Effector CD4-positive, alpha-beta T cell (primary cell): ENCODE measurements around the gene NXPE4. TPM values are rescaled to one million over a fixed set of nuclear protein-coding genes. Genes with fewer than 3 reads are reported as not detected.
"Not testable (repeated sequence)": the region's sequence is repeated elsewhere in the genome, so short reads cannot be mapped to it uniquely, and the experiment has no call there.

Experiments
- DNase-seq: peaks from one replicate; pipeline ENCODE4 v3.0.0-alpha.2; 2020
- total RNA-seq: gene quantifications from one replicate; lab custom pipeline; 2026; lab: John Stamatoyannopoulos, UW

NXPE4 gene
- total RNA-seq, result not detected

DNA sequence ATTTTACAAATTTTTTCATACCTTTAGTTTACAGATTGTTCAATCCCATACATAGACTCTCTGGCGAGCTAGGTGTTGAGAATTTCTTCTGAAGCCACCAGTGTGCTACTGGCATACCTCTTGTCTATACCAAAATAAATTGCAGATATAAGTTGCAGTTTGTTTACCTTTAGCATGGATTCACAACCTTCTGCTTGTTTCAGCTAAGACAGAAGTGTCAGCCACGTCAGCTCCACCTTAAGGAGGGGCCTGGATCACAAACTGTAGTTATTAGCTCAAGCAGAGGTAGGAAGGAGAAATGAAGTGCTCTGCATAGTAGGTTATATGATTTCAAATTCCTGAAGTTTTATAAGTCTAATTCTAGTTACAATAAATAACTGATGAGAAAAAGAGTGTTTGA lies at the start of gene NXPE4:
Gene NXPE4 (minus strand): TSS at position 216 of the 400 bp plus-strand sequence. CDS start 1,027 bp downstream, outside the sequence.
- DNase-seq, result no peak

DNA sequence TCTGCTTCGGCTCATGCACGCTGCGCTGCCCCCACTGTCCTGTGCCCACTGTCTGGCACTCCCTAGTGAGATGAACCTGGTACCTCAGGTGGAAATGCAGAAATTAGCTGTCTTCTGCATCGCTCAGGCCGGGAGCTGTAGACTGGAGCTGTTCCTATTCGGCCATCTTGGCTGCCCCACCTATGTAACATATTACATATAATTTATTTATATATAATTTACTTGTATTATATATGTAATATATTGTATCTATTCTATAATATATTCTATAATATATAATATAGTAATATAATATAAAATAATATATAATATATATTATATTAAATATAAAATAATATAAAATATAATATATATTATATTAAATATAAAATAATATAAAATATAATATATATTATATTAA lies 43.9 kb upstream of the NXPE4 start:
- DNase-seq, result not testable (repeated sequence)

DNA sequence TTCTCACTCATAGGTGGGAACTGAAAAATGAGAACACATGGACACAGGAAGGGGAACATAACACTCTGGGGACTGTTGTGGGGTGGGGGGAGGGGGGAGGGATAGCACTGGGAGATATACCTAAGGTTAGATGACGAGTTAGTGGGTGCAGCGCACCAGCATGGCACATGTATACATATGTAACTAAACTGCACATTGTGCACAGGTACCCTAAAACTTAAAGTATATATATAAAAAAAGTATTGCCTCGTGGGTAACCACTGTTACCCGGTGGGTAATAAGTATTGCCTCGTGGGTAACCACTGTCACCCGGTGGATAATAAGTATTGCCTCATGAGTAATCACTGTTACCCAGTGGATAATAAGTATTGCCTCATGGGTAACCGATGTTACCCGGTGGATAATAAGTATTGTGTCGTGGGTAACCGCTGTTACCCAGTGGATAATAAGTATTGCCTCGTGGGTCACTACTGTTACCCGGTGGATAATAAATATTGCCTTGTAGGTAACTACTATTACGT lies 35.9 kb upstream of the NXPE4 start:
- DNase-seq, result not testable (repeated sequence)

DNA sequence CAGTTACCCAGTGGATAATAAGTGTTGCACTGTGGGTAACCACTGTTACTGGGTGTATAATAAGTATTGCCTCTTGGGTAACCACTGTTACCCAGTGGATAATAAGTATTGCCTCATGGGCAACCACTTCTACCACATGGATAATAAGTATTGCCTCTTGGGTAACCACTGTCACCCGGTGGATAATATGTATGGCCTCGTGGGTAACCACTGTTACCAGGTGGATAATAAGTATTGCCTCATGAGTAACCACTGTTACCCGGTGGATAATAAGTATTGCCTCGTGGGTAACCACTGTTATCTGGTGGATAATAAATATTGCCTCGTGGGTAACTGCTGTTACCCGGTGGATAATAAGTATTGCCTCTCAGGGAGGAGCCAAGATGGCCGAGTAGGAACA lies 29.7 kb upstream of the NXPE4 start:
- no peak for DNase-seq

DNA sequence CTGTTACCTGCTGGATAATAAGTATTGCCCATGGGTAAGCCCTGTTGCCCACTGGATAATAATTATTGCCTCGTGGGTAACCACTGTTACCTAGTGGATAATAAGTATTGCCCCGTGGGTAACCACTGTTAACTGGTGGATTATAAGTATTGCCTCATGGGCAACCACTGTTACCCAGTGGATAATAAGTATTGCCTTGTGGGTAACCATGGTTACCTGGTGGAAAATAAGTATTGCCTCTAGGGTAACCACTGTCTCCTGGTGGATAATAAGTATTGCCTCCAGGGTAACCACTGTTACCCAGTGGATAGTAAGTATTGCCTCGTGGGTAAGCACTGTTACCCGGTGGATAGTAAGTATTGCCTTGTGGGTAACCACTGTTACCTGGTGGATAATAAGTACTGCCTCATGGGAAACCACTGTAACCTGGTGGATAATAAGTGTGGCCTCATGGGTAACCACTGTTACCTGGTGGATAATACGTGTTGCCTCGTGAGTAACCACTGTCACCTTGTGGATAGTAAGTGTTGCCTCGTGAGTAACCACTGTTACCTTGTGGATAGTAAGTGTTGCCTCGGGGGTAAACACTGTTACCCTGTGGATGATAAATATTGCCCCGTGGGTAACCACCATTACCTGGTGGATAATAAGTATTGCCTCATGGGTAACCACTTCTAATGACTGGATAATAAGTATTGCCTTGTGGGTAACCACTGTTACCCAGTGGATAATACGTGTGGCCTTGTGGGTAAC lies 29.0 kb upstream of the NXPE4 start:
- no peak for DNase-seq

DNA sequence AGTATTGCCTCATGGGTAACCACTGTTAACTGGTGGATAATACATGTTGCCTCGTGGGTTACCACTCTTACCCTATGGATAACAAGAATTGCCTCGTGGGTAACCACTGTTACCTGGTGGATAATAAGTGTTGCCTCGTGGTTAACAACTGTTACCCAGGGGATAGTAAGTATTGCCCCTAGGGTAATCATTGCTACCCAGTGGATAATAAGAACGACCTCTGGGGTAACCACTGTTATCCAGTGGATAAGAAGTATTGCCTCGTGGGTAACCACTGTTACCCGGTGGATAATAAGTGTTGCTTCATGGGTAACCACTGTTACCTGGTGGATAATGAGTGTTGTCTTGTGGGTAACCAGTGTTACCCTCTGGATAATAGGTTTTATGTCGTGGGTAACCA lies 28.1 kb upstream of the NXPE4 start:
- no peak for DNase-seq

DNA sequence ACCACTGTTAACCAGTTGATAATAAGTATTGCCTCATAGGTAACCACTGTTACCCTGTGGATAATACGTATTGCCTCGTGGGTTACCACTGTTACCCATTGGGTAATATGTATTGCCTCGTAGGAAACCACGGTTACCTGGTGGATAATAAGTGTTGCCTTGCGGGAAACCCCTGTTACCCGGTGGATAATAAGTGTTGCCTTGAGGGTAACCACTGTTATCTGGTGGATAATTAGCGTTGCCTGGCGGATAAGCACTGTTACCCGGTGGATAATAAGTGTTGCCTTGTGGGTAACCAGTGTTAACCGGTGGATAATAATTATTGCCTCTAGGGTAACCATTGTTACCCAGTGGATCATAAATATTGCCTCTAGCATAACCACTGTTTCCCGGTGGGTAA lies 27.3 kb upstream of the NXPE4 start:
- no peak for DNase-seq

DNA sequence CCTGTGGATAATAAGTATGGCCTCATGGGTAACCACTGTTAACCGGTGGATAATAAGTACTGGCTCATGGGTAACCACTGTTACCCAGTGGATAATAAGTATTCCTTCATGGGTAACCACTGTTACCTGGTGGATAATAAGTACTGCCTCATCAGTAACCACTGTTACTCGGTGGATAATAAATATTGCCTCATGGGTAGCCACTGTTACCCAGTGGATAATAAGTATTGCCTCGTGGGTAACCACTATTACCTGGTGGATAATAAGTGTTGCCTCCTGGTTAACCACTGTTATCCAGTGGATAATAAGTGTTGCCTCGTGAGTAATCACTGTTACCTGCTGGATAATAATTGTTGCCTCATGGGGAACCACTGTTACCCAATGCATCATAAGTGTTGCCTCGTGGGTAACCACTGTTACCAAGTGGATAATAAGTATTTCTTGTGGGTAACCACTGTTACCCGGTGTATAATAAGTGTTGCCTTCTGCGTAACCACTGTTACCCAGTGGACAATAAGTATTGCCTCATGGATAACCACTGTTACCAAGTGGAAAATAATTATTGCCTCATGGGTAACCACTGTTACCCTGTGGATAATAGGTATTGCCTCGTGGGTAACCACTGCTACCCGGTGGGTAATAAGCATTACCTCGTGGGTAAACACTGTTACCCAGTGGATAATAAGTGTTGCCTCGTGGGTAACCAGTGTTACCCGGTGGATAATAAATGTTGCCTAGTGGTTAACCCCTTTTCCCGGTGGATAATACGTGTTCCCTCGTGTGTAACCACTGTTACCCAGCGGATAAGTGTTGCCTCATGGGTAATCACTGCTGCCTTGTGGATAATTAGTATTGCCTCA lies 26.6 kb upstream of the NXPE4 start:
- no peak for DNase-seq

DNA sequence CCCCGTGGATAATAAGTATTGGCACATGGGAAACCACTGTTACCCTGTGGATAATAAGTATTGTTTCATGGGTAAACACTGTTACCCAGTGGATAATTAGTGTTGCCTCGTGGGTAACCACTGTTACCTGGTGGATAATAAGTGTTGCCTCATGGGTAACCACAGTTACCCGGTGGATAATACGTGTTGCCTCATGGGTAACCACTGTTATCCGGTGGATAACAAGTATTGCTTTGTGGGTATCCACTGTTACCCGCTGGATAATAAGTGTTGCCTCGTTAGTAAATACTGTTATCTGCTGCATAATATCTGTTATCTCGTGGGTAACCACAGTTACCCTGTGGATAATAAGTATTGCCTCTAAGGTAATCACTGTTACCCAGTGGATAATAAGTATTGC lies 25.5 kb upstream of the NXPE4 start:
- no peak for DNase-seq

DNA sequence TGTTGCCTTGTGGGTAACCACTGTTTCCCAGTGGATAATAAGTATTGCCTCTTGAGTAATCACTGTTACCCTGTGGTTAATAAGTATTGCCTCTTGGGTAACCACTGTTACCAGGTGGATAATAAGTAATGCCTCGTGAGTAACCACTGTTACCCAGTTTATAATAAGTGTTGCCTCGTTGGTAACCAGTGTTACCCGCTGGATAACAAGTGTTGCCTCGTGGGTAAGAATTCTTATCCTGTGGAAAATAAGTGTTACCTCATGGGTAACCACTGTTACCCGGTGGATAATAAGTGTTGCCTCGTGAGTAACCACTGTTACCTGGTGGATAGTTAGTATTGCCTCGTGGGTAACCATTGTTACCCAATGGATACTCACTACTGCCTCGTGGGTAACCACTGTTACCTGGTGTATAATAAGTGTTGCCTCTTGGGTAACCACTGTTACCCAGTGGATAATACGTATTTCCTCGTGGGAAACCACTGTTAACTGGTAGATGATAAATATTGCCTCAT lies 24.1 kb upstream of the NXPE4 start:
- no peak for DNase-seq

DNA sequence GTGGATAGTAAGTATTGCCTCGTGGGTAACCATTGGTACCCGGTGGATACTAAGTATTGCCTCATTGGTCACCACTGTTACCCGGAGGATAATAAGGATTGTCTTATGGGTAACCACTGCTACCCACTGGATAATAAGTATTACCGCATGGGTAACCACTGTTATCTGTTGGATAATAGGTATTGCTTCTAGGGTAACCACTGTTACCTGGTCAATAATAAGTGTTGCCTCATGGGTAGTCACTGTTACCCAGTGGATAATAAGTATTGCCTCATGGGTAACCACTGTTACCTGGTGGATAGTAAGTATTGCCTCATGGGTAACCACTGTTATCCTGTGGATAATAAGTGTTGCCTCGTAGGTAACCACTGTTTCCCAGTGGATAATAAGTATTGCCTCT lies 22.6 kb upstream of the NXPE4 start:
- DNase-seq, result no peak

DNA sequence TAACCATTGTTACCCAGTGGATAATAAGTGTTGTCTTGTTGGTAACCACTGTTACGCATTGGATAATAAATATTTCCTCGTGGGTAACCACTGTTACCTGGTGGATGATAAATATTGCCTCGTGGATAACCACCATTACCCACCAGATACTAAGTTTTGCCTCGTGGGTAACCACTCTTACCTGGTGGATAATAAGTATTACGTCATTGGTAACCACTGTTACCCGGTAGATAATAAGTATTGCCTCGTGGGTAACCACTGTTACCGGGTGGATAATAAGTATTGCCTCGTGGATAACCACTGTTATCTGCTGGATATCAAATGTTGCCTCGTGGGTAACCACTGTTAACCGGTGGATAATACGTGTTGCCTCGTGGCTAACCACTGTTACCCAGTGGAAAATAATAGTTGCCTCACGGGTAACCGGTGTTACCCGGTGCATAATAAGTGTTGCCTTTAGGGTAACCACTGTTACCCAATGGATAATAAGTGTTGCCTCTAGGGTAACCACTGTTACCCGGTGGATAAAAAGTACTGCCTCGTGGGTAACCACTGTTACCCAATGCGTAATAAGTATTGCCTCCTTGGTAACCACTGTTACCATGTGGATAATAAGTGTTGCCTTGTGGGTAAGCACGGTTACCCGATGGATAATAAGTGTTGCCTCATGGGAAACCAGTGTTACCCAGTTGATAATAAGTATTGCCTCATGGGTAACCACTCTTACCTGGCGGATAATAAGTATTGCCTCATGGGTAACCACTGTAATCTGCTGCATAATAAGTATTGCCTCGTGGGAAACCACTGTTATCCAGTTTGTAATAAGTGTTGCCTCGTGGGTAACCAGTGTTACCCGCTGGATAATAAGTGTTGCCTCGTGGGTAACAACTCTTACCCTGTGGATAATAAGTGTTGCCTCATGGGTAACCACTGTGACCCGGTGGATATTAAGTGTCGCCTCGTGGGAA lies 21.9 kb upstream of the NXPE4 start:
- DNase-seq, result no peak

DNA sequence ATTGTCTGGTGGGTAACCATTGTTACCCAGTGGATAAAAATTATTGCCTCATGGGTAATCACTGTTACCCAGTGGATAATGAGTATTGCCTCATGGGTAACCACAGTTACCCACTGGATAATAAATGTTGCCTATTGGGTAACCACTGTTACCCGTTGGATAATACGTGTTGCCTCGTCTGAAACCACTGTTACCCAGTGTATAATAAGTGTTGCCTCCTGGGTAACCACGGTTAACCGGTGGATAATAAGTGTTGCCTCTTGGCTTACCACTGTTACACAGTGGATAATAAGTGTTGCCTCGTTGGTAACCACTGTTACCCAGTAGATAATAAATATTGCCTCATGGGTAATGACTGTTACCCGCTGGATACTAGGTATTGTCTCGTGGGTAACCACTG lies 20.9 kb upstream of the NXPE4 start:
- no peak for DNase-seq

DNA sequence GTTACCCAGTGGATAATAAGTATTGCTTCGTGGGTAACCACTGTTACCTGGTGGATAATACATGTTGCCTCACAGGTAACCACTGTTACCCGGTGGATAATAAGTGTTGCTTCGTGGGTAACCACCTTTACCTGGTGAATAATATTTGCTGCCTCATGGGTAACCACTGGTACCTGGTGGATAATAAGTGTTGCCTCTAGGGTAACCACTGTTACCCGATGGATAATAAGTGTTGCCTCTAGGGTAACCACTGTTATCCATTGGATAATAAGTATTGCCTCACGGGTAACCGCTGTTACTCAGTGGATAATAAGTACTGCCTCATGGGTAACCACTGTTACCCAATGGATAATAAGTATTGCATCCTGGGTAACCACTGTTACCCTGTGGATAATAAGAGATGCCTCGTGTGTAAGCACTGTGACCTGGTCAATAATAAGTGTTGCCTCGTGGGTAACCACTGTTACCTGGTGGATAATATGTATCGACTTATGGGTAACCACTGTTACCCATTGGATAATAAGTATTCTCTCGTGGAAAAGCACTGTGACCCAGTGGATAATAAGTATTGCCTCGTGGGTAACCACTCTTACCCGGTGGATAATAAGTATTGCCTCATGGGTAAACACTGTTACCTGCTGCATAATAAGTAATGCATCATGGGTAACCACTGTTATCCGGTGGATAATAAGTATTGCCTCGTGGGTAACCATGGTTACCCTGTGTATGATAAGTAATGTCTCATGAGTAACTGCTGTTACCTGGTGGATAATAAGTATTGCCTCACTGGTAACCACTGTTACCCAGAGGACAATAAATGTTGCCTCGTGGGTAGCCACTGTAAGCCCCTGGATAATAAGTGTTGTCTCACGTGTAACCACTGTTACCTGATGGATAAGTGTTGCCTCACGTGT lies 20.1 kb upstream of the NXPE4 start:
- DNase-seq, result no peak

DNA sequence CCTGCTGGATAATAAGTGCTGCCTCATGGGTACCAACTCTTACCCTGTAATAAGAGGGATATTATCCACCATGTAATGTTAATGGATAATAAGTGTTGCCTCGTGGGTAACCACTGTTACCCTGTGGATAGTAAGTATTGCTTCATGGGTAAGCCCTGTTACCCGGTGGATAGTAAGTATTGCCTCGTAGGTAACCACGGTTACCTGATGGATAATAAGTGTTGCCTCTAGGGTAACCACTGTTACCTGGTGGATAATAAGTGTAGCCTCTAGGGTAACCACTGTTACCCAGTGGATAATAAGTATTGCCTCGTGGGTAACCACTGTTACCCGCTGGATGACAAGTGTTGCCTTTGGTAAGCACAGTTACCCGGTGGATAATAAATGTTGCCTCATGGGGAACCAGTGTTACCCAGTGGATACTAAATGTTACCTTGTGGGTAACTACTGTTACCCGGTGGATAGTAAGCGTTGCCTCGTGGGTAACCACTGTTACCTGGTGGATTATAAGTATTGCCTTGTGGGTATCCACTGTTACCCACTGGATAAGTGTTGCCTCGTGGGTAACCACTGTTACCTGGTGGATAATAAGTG lies 18.6 kb upstream of the NXPE4 start:
- DNase-seq, result no peak

DNA sequence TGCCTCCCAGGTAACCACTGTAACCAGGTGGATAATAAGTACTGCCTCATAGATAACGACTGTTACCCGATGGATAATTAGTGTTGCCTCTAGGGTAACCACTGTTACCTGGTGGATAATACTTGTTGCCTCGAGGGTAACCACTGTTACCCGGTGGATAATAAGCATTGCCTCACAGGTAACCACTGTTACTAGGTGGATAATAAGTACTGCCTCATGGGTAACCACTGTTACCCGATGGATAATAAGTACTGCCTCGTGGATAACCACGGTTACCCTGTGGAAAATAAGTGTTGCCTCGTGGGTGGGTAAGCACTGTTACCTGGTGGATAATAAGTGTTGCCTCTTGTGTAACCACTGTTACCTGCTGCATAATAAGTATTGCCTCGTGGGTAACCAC lies 17.5 kb upstream of the NXPE4 start:
- not testable (repeated sequence) for DNase-seq

DNA sequence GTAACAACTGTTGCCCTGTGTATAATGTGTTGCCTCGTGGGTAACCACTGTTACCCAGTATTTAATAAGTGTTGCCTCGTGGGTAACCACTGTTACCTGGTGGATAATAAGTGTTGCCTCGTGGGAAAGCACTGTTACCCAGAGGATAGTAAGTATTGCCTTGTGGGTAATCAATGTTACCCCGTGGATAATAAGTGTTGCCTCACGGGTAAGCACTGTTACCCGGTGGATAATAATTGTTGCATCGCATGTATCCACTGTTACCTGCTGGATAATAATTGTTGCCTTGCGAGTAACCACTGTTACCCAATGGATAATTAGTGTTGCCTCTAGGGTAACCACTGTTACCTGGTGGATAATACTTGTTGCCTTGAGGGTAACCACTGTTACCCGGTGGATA lies 17.1 kb upstream of the NXPE4 start:
- no peak for DNase-seq

DNA sequence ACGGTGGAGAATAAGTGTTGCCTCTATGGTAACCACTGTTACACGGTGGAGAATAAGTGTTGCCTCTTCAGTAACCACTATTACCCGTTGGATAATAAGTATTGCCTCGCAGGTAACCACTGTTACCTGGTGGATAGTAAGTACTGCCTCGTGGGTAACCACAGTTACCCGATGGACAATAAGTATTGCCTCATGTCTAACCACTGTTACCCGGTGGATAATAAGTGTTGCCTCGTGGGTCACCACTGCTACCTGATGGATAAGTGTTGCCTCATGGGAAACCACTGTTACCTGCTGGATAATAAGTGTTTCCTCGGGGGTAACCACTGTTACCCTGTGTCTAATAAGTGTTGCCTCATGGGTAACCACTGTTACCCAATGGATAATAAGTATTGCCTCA lies 16.6 kb upstream of the NXPE4 start:
- DNase-seq, result not testable (repeated sequence)

DNA sequence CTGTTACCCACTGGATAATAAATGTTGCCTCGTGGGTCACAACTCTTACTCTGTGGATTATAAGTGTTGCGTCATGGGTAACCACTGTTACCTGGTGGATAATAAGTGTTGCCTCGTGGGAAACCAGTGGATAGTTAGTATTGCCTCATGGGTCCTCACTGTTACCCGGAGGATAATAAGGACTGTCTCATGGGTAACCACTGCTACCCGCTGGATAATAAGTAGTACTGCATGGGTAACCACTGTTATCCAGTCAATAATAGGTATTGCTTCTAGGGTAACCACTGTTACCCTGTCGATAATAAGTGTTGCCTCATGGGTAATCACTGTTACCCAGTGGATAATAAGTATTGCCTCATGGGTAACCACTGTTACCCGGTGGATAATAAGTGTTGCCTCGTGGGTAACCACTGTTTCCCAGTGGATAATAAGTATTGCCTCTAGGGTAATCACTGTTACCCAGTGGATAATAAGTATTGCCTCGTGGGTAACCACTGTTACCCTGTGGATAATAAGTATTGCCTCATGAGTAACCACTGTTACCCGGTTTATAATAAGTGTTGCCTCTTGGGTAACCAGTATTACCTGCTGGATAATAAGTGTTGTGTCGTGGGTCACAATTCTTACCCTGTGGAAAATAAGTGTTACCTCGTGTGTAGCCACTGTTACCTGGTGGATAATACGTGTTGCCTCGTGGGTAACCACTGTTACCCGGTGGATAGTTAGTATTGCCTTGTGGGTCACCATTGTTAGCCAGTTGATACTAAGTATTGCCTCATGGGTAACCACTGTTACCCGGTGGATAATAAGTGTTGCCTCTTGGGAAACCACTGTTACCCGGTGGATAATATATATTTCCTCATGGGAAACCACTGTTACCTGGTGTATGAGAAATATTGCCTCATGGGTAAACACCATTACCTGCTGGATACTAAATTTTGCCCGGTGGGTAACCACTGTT lies 15.7 kb upstream of the NXPE4 start:
- no peak for DNase-seq

DNA sequence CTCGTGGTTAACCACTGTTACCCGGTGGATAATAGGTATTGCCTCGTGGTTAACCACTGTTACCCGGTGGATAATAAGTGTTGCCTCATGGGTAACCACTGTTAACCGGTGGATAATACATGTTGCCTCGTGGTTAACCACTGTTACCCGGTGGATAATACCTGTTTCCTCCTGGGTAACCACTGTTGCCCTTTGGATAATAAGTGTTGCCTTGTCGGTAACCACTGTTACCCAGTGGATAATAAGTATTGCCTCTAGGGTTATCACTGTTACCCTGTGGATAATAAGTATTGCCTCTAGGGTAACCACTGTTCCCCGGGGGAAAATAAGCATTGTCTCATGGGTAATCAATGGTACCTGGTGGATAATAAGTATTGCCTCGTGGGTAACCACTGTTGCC lies 15.0 kb upstream of the NXPE4 start:
- no peak for DNase-seq
